WTC11 (cell line): ENCODE data around the gene GHRHR. TPM values are rescaled to one million over a fixed set of nuclear protein-coding genes. Genes with fewer than 3 reads are reported as not detected.

ENCODE experiments used
- ATAC-seq: fragments of 200-7000 bp; cut with Tn5 transposase; 2 replicates; pipeline ENCODE4 v1.10.0; 2021; ENCODE audit warnings: mild to moderate bottlenecking, moderate library complexity
- CTCF ChIA-PET: fragments of 300-600 bp; sonication (Branson Sonifier 250); formaldehyde crosslinking; loops from one replicate; lab custom pipeline; 2021; ENCODE audit warnings: antibody characterized with exemption; lab: Charles Lee
- POLR2A ChIA-PET: fragments of 350-600 bp; sonication (Branson Sonifier 250); formaldehyde crosslinking; loops from one replicate; lab custom pipeline; 2021; ENCODE audit warnings: antibody characterized with exemption; lab: Charles Lee
- DNase-seq: peaks from one replicate; pipeline ENCODE4 v3.0.0; 2021; ENCODE audit warnings: low spot score
- H3K27ac Mint-ChIP-seq: 2 replicates; pipeline ENCODE4 v1.8.0; 2021; ENCODE audit warnings: mixed read lengths
- H3K27me3 Mint-ChIP-seq: 2 replicates; pipeline ENCODE4 v1.8.0; 2021; ENCODE audit warnings: low read depth, mild to moderate bottlenecking, moderate library complexity, mixed read lengths
- H3K36me3 Mint-ChIP-seq: 2 replicates; pipeline ENCODE4 v1.8.0; 2021; ENCODE audit warnings: mixed read lengths
- H3K4me1 Mint-ChIP-seq: 2 replicates; pipeline ENCODE4 v1.8.0; 2022; ENCODE audit warnings: mixed read lengths
- H3K4me3 Mint-ChIP-seq: 2 replicates; pipeline ENCODE4 v1.8.0; 2021; ENCODE audit warnings: mild to moderate bottlenecking, moderate library complexity, mixed read lengths
- H3K9me3 Mint-ChIP-seq: 2 replicates; pipeline ENCODE4 v1.8.0; 2021; ENCODE audit warnings: mixed read lengths
- ARID4B ChIP-seq: sonication (generic); formaldehyde crosslinking; IDR thresholded peaks from 2 replicates; pipeline ENCODE4 v1.8.0; 2023; ENCODE audit warnings: missing genetic modification reagents, mild to moderate bottlenecking, borderline replicate concordance
- CBFB ChIP-seq: sonication (generic); formaldehyde crosslinking; IDR thresholded peaks from 2 replicates; pipeline ENCODE4 v1.8.1; 2022; ENCODE audit warnings: mild to moderate bottlenecking, low read depth, missing genetic modification reagents
- CTCF ChIP-seq: fragments of 200-600 bp; IDR thresholded peaks from 2 replicates; pipeline ENCODE4 v1.8.0; 2022; ENCODE audit warnings: antibody characterized with exemption
- E2F4 ChIP-seq: sonication (generic); formaldehyde crosslinking; IDR thresholded peaks from 2 replicates; pipeline ENCODE4 v1.8.1; 2022; ENCODE audit warnings: low read depth, mild to moderate bottlenecking, moderate library complexity, missing genetic modification reagents, borderline replicate concordance
- ESRRA ChIP-seq: sonication (generic); formaldehyde crosslinking; IDR thresholded peaks from 2 replicates; pipeline ENCODE4 v1.8.1; 2022; ENCODE audit warnings: mild to moderate bottlenecking, missing genetic modification reagents, borderline replicate concordance
- GTF2I ChIP-seq: fragments of 250-450 bp; sonication (Bioruptor Pico); conservative IDR thresholded peaks from 2 replicates; pipeline ENCODE4 v1.4.0; 2021; ENCODE audit warnings: mild to moderate bottlenecking
- JAZF1 ChIP-seq: fragments of 250-450 bp; sonication (Bioruptor Pico); IDR thresholded peaks from 2 replicates; pipeline ENCODE4 v1.9.0; 2021; ENCODE audit warnings: moderate library complexity, mild to moderate bottlenecking, inconsistent platforms
- NFE2L1 ChIP-seq: sonication (generic); formaldehyde crosslinking; IDR thresholded peaks from 2 replicates; pipeline ENCODE4 v1.8.1; 2023; ENCODE audit warnings: missing genetic modification reagents
- PRRX2 ChIP-seq: fragments of 250-450 bp; sonication (Bioruptor Pico); IDR thresholded peaks from 2 replicates; pipeline ENCODE4 v1.8.0; 2021; ENCODE audit warnings: mild to moderate bottlenecking
- RELA ChIP-seq: sonication (generic); formaldehyde crosslinking; IDR thresholded peaks from 2 replicates; pipeline ENCODE4 v1.8.1; 2022; ENCODE audit warnings: missing genetic modification reagents, mild to moderate bottlenecking, borderline replicate concordance
- SOX15 ChIP-seq: fragments of 250-450 bp; sonication (Bioruptor Pico); IDR thresholded peaks from 2 replicates; pipeline ENCODE4 v1.9.0; 2021; ENCODE audit warnings: mild to moderate bottlenecking
- TEAD1 ChIP-seq: sonication (generic); formaldehyde crosslinking; IDR thresholded peaks from 2 replicates; pipeline ENCODE4 v1.8.0; 2022; ENCODE audit warnings: mild to moderate bottlenecking, missing genetic modification reagents
- ZBTB43 ChIP-seq: sonication (generic); formaldehyde crosslinking; IDR thresholded peaks from 2 replicates; pipeline ENCODE4 v1.8.1; 2023; ENCODE audit warnings: mild to moderate bottlenecking, missing genetic modification reagents
- ZNF121 ChIP-seq: sonication (generic); formaldehyde crosslinking; IDR thresholded peaks from 2 replicates; pipeline ENCODE4 v1.8.0; 2023; ENCODE audit warnings: missing genetic modification reagents
- total RNA-seq: library from RNA; stranded (reverse); gene quantifications from 3 replicates; pipeline ENCODE4 v1.2.3, GENCODE V29; 2021
- TF ChIP-seq, protein P1 (sequence below): fragments of 250-450 bp; sonication (Bioruptor Pico); IDR thresholded peaks from 2 replicates; pipeline ENCODE4 v2.1.2; 2022; ENCODE audit warnings: mild to moderate bottlenecking, moderate library complexity
- TF ChIP-seq, protein P2 (sequence below): sonication (generic); formaldehyde crosslinking; conservative IDR thresholded peaks from 2 replicates; pipeline ENCODE4 v1.8.1; 2023; ENCODE audit warnings: mild to moderate bottlenecking, low read depth, missing genetic modification reagents, moderate library complexity

Gene GHRHR
- total RNA-seq, 1 experiment from 2014 or later: 5.0 TPM

DNA sequence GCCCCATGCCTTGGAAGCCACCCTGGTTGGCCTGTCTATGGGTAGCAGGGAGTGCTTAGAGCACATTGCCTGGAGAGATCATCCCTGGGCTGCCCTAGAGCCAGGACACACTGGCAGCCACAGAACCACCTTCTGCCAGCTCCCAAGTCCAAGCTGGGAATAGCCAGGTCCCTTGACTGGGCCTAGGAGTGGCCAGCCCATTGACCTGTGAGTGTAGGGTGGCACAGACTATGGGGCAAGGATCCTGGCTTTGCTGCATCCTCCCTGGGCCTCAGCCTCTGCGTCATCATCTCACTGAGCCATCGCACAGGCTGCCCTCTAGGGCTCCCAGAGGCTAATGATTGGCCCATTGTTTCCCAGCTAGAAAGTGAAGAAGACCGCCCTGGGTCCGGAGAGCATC lies 45.1 kb upstream of the GHRHR start:
- H3K4me3 Mint-ChIP-seq: no peak overlapping the region
- H3K36me3 Mint-ChIP-seq: no peaks in the 10 kb centered on the region
- no peak overlapping the region for H3K27ac Mint-ChIP-seq
- no peak for TF ChIP-seq ZBTB43 (CRISPR knock-in tag)
- TF ChIP-seq ARID4B (CRISPR knock-in tag): no peak
- no peak for TF ChIP-seq GTF2I (CRISPR knock-in tag)
- TF ChIP-seq CTCF: no peak
- no peak for TF ChIP-seq SOX15 (CRISPR knock-in tag)
- TF ChIP-seq ESRRA (CRISPR knock-in tag): no peak
- no peak for TF ChIP-seq TEAD1
- TF ChIP-seq RELA (CRISPR knock-in tag): no peak
- TF ChIP-seq JAZF1 (CRISPR knock-in tag): no peak
- TF ChIP-seq PRRX2: no peak
- TF ChIP-seq, protein P1, sequence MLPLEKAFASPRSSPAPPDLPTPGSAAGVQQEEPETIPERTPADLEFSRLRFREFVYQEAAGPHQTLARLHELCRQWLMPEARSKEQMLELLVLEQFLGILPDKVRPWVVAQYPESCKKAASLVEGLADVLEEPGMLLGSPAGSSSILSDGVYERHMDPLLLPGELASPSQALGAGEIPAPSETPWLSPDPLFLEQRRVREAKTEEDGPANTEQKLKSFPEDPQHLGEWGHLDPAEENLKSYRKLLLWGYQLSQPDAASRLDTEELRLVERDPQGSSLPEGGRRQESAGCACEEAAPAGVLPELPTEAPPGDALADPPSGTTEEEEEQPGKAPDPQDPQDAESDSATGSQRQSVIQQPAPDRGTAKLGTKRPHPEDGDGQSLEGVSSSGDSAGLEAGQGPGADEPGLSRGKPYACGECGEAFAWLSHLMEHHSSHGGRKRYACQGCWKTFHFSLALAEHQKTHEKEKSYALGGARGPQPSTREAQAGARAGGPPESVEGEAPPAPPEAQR (CRISPR knock-in tag): no peak
- TF ChIP-seq NFE2L1 (CRISPR knock-in tag): no peak
- TF ChIP-seq, protein P2, sequence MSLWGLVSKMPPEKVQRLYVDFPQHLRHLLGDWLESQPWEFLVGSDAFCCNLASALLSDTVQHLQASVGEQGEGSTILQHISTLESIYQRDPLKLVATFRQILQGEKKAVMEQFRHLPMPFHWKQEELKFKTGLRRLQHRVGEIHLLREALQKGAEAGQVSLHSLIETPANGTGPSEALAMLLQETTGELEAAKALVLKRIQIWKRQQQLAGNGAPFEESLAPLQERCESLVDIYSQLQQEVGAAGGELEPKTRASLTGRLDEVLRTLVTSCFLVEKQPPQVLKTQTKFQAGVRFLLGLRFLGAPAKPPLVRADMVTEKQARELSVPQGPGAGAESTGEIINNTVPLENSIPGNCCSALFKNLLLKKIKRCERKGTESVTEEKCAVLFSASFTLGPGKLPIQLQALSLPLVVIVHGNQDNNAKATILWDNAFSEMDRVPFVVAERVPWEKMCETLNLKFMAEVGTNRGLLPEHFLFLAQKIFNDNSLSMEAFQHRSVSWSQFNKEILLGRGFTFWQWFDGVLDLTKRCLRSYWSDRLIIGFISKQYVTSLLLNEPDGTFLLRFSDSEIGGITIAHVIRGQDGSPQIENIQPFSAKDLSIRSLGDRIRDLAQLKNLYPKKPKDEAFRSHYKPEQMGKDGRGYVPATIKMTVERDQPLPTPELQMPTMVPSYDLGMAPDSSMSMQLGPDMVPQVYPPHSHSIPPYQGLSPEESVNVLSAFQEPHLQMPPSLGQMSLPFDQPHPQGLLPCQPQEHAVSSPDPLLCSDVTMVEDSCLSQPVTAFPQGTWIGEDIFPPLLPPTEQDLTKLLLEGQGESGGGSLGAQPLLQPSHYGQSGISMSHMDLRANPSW (CRISPR knock-in tag): no peak
- no peak for TF ChIP-seq ZNF121 (CRISPR knock-in tag)
- TF ChIP-seq CBFB (CRISPR knock-in tag): no peak
- no peak for TF ChIP-seq E2F4 (CRISPR knock-in tag)
- ChIA-PET CTCF (interaction anchor here (2.2 to 2.6 kb wide), 2 partner anchors 11 to 20 kb away, joined by 9 to 23 read pairs; no protein-coding TSS in a partner anchor), POLR2A (no interaction called here)
- no peak for DNase-seq
- no peak; the same call in 1 of the 2 replicates for ATAC-seq
- H3K9me3 Mint-ChIP-seq: no peaks in the 10 kb centered on the region
- H3K27me3 Mint-ChIP-seq: no peaks in the 10 kb centered on the region
- H3K4me1 Mint-ChIP-seq: peaks cover 10% of the 10 kb centered on the region
